ENCODE results near the gene TRAP1. TPM values are rescaled to one million over a fixed set of nuclear protein-coding genes. Genes with fewer than 3 reads are reported as not detected.

Gene TRAP1
- total and polyA plus RNA-seq, 2 experiments from 2014 or later, result 143 to 228 TPM

DNA sequence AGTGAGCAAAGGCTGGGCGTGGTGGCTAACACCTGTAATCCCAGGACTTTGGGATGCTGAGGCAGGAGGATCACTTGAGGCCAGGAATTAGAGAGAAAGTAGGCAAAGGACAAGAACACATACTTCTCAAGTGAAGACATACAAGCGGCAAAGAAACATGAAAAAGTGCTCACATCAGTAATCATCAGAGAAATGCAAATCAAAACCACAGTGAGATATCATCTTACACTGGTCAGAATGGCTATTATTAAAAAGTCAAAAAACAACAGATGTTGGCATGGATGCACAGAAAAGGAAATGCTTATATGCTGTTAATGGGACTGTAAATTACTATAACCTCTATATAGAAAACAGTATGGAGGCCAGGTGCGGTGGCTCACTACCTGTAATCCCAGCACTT is 93.7 kb downstream of the TRAP1 start:
- ATAC-seq (no peak), DNase-seq (ENCODE audit: low spot score) (no peak)
- H3K27ac Mint-ChIP-seq, result no peak overlapping the region
- TF ChIP-seq, protein P1, sequence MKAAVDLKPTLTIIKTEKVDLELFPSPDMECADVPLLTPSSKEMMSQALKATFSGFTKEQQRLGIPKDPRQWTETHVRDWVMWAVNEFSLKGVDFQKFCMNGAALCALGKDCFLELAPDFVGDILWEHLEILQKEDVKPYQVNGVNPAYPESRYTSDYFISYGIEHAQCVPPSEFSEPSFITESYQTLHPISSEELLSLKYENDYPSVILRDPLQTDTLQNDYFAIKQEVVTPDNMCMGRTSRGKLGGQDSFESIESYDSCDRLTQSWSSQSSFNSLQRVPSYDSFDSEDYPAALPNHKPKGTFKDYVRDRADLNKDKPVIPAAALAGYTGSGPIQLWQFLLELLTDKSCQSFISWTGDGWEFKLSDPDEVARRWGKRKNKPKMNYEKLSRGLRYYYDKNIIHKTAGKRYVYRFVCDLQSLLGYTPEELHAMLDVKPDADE (IDR thresholded peaks at IDR 0.05), result no peak
- TF ChIP-seq CREB1 (CRISPR knock-in tag; IDR thresholded peaks at IDR 0.05; ENCODE audit: low read depth) (no peak), ZNF114 (CRISPR knock-in tag; IDR thresholded peaks at IDR 0.05) (no peak)
- no peaks in the 10 kb centered on the region for H3K36me3 Mint-ChIP-seq (ENCODE audit: low read depth)
- Histone ChIP-seq H3K4me2 (no peak overlapping the region), H4K20me1 (replicated peaks; ENCODE audit: insufficient read depth) (peaks cover 7% of the 10 kb centered on the region), H3K4me1 (ENCODE audit: insufficient read depth) (peaks cover 12% of the 10 kb centered on the region), H3K9me2 (ENCODE audit: insufficient read depth) (no peaks in the 10 kb centered on the region), H3K4me3 (no peak overlapping the region), H3K27ac (ENCODE audit: low read depth) (no peak overlapping the region), H3F3A (replicated peaks; ENCODE audit: low read depth) (no peaks in the 10 kb centered on the region; the same call in 1 of the 2 replicates), H3K79me2 (replicated peaks; ENCODE audit: insufficient read depth) (peaks cover 11% of the 10 kb centered on the region), H2AFZ (no peak overlapping the region), H3K27me3 (ENCODE audit: insufficient read depth) (no peaks in the 10 kb centered on the region), H3K36me3 (ENCODE audit: insufficient read depth) (no peaks in the 10 kb centered on the region)
- H3K9me3 Mint-ChIP-seq, result no peaks in the 10 kb centered on the region
- H3K4me1 Mint-ChIP-seq, result peaks cover 10% of the 10 kb centered on the region; the same call in 2 of the 3 replicates
- H3K4me3 Mint-ChIP-seq, result no peak overlapping the region
- no peaks in the 10 kb centered on the region for H3K27me3 Mint-ChIP-seq (ENCODE audit: insufficient read depth, low read depth, poor library complexity)

DNA sequence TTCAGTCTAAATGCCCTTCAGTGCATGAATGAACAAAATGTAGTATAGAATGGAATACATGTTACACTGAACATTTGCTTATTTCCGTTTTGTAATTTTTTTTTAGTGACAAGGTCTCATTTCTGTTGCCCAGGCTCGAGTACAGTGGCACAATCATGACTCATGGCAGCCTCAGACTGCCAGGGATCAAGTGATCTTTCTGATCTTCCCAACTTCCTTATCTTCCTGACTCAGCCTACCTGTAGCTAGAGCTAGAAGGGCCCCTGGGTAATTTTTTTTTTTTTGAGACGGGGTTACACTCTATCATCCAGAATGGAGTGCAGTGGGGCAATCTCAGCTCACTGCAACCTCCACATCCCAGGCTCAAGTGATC is 98.6 kb downstream of the TRAP1 start:
- Histone ChIP-seq H4K20me1 (replicated peaks; ENCODE audit: insufficient read depth) (peaks cover 5% of the 10 kb centered on the region), H3K4me2 (no peak overlapping the region), H3K36me3 (ENCODE audit: insufficient read depth) (no peaks in the 10 kb centered on the region), H3K27ac (ENCODE audit: low read depth) (no peak overlapping the region), H2AFZ (no peak overlapping the region), H3K79me2 (replicated peaks; ENCODE audit: insufficient read depth) (peaks cover 48% of the 10 kb centered on the region), H3K4me3 (no peak overlapping the region), H3K9me2 (ENCODE audit: insufficient read depth) (no peaks in the 10 kb centered on the region), H3K27me3 (ENCODE audit: insufficient read depth) (no peaks in the 10 kb centered on the region), H3F3A (replicated peaks; ENCODE audit: low read depth) (no peaks in the 10 kb centered on the region; the same call in 1 of the 2 replicates), H3K4me1 (ENCODE audit: insufficient read depth) (no peaks in the 10 kb centered on the region)
- Mint-ChIP-seq H3K9me3 (no peaks in the 10 kb centered on the region), H3K27me3 (ENCODE audit: insufficient read depth, low read depth, poor library complexity) (peaks cover 2% of the 10 kb centered on the region), H3K27ac (no peak overlapping the region), H3K36me3 (ENCODE audit: low read depth) (peaks cover 11% of the 10 kb centered on the region), H3K4me3 (no peak overlapping the region), H3K4me1 (no peaks in the 10 kb centered on the region)
- ATAC-seq, result no peak
- no peak for DNase-seq (ENCODE audit: low spot score)
- TF ChIP-seq ZNF331 (CRISPR knock-in tag; IDR thresholded peaks at IDR 0.05; ENCODE audit: low read depth) (no peak), STAT1 (IDR thresholded peaks at IDR 0.05; ENCODE audit: unreplicated experiment) (no peak), POLR2AphosphoS5 (IDR thresholded peaks at IDR 0.05; ENCODE audit: low read depth) (no peak), ZNF114 (CRISPR knock-in tag; IDR thresholded peaks at IDR 0.05) (no peak), CREB1 (CRISPR knock-in tag; IDR thresholded peaks at IDR 0.05; ENCODE audit: low read depth) (no peak), JUNB (IDR thresholded peaks at IDR 0.05; ENCODE audit: unreplicated experiment) (no peak), EZH2phosphoT487 (IDR thresholded peaks at IDR 0.05; ENCODE audit: unreplicated experiment) (no peak), NANOG (IDR thresholded peaks at IDR 0.05; ENCODE audit: borderline replicate concordance) (no peak)
- TF ChIP-seq, protein P2, sequence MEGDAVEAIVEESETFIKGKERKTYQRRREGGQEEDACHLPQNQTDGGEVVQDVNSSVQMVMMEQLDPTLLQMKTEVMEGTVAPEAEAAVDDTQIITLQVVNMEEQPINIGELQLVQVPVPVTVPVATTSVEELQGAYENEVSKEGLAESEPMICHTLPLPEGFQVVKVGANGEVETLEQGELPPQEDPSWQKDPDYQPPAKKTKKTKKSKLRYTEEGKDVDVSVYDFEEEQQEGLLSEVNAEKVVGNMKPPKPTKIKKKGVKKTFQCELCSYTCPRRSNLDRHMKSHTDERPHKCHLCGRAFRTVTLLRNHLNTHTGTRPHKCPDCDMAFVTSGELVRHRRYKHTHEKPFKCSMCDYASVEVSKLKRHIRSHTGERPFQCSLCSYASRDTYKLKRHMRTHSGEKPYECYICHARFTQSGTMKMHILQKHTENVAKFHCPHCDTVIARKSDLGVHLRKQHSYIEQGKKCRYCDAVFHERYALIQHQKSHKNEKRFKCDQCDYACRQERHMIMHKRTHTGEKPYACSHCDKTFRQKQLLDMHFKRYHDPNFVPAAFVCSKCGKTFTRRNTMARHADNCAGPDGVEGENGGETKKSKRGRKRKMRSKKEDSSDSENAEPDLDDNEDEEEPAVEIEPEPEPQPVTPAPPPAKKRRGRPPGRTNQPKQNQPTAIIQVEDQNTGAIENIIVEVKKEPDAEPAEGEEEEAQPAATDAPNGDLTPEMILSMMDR (conservative IDR thresholded peaks at IDR 0.05; ENCODE audit: low read depth in 2 of 2), result no peak
- TF ChIP-seq, protein P3, sequence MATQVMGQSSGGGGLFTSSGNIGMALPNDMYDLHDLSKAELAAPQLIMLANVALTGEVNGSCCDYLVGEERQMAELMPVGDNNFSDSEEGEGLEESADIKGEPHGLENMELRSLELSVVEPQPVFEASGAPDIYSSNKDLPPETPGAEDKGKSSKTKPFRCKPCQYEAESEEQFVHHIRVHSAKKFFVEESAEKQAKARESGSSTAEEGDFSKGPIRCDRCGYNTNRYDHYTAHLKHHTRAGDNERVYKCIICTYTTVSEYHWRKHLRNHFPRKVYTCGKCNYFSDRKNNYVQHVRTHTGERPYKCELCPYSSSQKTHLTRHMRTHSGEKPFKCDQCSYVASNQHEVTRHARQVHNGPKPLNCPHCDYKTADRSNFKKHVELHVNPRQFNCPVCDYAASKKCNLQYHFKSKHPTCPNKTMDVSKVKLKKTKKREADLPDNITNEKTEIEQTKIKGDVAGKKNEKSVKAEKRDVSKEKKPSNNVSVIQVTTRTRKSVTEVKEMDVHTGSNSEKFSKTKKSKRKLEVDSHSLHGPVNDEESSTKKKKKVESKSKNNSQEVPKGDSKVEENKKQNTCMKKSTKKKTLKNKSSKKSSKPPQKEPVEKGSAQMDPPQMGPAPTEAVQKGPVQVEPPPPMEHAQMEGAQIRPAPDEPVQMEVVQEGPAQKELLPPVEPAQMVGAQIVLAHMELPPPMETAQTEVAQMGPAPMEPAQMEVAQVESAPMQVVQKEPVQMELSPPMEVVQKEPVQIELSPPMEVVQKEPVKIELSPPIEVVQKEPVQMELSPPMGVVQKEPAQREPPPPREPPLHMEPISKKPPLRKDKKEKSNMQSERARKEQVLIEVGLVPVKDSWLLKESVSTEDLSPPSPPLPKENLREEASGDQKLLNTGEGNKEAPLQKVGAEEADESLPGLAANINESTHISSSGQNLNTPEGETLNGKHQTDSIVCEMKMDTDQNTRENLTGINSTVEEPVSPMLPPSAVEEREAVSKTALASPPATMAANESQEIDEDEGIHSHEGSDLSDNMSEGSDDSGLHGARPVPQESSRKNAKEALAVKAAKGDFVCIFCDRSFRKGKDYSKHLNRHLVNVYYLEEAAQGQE (IDR thresholded peaks at IDR 0.05; ENCODE audit: unreplicated experiment), result no peak
- TF ChIP-seq, protein P1 (IDR thresholded peaks at IDR 0.05), result no peak
